GM21825 (cell line): ENCODE data around the gene SLC44A4.
"Not testable (repeated sequence)": the region's sequence is repeated elsewhere in the genome, so short reads cannot be mapped to it uniquely, and the experiment has no call there.

Source experiments
- ATAC-seq: cut with Tn5 transposase; IDR thresholded peaks from one replicate; pipeline ENCODE4 v1.9.1; 2021; ENCODE audit warnings: mild to moderate bottlenecking, moderate library complexity; ENCODE audit not compliant: unreplicated experiment

The SLC44A4 gene

DNA sequence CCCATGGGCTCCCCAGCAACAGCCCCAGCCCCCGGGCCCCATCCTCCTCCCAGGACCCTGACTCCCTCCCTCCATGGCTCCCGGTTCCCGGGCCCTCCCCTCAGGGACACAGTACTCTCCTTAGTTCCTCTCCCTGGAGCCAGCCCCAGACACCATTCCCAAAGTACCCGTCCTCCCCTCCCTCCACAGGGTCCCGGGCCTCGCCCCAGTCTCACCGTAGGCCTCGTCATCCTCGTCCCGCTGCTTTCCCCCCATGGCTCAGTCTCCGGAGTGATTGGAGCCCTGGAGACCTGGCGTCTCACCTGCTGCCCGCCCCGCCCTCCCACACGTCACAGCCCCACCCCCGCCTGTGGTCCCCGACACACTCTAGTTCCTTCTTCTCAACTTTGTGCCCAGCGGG, at the start of gene SLC44A4:
TSS of gene SLC44A4 (minus strand) at position 272 of the 400 bp plus-strand sequence. CDS start at position 255, 17 bp downstream.
- no peak for ATAC-seq

DNA sequence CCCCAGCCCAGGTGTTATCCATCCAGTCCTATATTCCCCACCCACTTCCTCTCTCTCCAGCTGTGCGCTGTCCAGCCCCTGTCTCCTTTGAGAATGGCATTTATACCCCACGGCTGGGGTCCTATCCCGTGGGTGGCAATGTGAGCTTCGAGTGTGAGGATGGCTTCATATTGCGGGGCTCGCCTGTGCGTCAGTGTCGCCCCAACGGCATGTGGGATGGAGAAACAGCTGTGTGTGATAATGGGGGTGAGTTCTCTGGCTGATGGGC, 49.8 kb upstream of the SLC44A4 start:
- ATAC-seq, result no peak

DNA sequence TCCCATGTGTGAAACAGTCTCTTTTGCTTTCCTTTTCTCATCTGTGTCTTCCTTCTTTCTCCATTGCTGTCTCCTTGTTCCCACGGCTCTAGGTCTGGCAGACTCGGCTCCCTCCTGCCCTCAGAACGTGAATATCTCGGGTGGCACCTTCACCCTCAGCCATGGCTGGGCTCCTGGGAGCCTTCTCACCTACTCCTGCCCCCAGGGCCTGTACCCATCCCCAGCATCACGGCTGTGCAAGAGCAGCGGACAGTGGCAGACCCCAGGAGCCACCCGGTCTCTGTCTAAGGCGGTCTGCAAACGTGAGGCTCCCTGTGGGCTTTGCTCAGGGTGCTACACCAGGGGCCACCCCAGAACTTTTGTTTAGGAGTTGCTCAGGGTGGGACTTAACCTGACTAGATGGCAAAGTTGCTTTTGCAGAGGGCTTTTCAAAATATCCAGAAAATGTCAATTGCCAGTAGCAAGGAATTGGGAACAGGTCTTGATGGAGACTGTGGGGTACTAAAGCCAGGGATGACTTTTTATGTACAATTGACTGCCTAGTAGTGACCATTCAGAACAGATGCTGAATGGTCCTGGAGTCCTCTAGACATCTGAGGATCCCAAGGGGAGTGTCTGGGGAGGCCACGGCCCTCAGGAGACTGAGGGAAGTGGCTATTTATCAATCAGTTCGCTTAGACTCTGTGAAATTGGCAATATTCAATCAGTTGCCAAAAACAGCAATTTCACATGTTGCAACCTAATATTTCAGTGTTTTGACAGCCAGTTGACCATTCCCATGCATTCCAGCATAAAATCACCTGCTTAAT, 49.3 kb upstream of the SLC44A4 start:
- no peak for ATAC-seq

GRCh38 chr6:31927242-31927862, 48.6 kb upstream of the SLC44A4 start, which contains the start of gene C2:
C2 (plus strand) TSS chr6:31927717; CDS start chr6:31927753, 36 bp downstream.
- no peak for ATAC-seq

- ATAC-seq, result no peak
These were observed 44.1 kb upstream of the SLC44A4 start for GRCh38 chr6:31922942-31923341.

DNA sequence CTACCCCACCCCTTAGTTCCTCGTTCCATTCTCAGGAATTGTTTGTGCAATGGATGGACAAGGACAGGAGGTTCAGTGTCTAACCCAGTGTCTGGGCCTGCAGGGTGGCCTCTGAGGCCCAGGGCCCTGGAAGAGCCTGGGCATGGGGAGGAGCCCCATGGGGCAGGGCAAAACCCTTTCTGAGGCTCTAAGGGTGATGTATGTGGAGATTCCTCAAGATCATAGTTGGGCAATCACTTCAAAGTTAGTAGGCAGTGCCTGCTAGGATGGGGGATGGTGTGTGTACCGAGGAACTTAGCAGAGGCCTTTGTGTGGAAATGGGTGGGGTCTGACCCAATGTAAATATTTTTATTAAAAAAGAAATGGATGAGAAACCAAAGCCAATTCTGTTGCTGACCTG, 42.0 kb upstream of the SLC44A4 start:
- no peak for ATAC-seq

DNA sequence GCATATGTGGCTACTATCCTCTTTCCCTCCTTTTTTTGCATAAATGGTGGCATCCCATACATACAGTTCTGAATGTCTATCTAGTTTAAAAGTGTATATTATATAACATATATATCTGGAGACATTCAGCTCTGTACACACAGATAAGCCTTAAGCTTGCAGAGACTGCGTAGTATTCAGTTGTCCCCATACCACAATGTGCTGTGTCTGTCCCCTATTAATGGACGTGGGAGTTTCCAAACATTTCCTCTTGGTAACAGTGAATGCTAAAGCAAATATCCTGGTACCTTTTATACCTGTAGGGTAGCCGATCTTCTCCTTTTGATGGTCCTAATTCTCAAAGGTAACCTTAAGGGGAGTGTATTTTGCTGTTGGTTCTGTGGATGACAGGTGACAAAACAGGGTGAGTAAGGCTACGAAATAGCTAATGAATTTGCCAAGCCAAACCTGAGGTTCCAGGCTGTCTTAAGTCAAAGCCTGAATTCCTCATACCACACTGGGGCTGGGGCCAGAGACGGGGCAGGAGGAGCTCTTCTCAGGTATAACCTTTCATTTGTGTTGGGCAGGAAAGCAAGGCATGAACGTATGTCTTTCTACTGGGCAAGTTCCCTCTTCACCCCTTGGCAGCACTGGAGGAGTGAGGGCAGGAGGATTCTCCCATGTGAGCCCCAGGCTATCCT, 41.0 kb upstream of the SLC44A4 start:
- ATAC-seq, result no peak

- ATAC-seq, result no peak
These were observed 39.4 kb upstream of the SLC44A4 start for GRCh38 chr6:31918069-31918720.

GRCh38 chr6:31915756-31916155, 37.0 kb upstream of the SLC44A4 start:
- ATAC-seq, result no peak

- no peak for ATAC-seq
These were observed 36.6 kb upstream of the SLC44A4 start for GRCh38 chr6:31915351-31915750.

DNA sequence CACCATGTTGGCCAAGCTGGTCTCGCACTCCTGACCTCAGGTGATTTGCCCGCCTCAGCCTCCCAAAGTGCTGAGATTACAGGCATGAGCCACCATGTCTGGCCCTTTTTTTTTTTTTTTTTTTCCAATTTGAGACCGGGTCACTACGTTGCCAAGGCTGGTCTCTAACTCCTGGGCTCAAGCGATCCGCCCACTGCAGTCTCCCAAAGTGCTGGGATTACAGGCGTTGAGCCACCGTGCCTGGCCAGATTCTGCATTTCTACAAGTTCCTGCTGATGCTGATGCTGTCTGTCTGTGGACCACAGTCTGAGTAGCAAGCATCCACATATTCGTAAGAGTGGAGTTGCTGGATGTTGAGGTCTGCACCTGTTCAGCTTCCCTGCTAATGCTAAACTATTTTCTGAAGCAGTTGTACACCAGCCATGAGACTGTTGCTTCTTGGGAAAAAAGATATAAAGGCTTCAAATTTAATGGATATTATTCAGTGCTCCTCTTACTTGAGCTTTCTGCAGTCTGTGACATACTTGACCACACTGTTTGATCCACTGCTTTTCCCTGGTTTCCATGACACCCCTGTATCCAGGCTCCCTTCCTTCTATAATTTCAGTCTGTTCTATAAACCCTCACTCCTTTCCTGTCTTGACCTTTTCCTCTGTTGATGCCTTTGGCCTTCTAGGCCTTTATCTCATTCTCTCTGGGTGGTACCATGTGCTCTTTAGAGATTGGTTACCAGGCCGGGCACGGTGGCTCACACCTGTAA, 33.2 kb upstream of the SLC44A4 start:
- no peak for ATAC-seq

- not testable (repeated sequence) for ATAC-seq
These were observed 30.5 kb upstream of the SLC44A4 start for GRCh38 chr6:31909298-31909697.

DNA sequence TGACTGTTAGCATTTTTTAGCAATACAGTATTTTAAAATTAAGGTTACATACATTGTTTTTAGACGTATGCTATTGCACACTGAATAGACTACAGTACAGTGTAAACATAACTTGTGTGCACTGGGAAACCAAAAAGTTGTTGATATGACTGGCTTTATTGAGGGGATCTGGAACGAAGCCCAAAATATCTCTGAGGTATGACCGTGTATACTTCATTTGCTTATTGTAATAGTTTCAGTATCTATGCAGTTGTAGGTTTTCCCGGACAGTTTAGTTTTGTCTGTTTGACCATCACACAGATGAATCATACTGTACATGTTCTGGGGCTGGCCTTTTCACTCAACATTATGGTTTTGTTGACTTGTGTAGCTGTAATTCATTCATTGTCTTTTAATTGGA, 30.0 kb upstream of the SLC44A4 start:
- ATAC-seq, result peak; percentile 57

- ATAC-seq, result not testable (repeated sequence)
These were observed 29.5 kb upstream of the SLC44A4 start for GRCh38 chr6:31908255-31908654.

DNA sequence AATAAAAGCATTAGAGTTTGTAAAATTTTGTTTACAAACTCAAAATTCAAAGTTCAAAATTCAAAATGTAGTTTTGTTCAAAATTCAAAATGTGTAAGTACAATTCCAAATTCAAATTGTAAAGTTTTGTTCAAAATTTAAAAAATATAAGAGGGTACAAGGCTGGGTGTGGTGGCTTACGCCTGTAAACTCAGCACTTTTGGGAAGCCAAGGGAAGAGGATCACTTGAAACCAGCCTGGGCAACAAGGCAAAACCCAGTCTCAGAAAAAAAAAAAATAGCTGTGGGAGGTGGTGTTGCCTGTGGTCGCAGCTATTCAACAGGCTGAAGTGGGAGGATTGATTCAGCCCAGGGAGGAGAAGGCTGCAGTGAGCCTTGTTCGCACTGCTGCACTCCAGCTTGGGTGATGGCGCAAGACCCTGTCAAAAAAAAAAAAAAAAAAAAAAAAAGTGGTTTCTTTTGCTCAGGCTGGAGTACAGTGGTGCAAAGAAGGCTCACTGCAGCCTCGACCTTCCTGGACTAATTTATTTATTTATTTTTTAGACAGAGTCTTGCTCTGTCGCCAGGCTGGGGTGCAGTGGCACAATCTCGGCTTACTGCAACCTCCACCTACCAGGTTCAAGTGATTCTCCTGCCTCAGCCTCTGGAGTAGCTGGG, 28.5 kb upstream of the SLC44A4 start:
- ATAC-seq, result no peak

DNA sequence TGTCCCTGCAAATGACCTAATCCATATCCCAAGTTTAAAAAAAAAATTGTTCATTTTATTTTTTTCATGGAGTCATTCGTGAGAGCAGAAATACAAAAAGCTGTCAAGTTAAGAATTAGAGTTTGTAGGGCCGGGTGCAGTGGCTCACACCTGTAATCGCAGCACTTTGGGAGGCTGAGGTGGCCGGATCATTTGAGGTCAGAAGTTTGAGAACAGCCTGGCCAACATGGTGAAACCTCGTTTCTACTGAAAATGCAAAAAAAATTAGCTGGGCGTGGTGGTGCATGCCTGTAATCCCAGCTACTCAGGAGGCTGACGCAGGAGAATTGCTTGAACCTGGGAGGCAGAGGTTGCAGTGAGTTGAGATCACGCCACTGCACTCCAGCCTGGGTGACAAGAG, 27.9 kb upstream of the SLC44A4 start:
- ATAC-seq, result not testable (repeated sequence)

DNA sequence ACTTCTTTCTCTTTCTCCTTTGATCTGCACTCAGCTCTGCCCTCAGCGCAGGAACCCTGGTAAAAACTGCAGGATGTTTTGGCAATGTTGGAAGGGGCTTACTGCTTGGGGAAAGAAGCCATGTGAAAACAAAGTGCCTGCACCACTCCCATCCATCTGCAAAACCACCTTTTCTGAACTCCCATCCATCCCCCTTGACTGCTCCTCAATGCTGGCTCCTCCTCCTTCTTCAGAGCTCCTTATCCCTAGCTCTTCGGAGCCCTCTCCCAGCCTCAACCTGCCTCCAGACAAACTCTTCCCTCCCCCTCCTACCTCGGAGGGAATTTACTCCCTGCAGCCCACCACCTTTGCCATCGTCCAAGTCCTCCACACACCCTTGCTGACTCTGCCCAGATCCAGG, 27.3 kb upstream of the SLC44A4 start:
- no peak for ATAC-seq

- ATAC-seq, result no peak
These were observed 26.2 kb upstream of the SLC44A4 start for GRCh38 chr6:31905041-31905440.

GRCh38 chr6:31903957-31904356, 25.2 kb upstream of the SLC44A4 start:
- ATAC-seq, result no peak

DNA sequence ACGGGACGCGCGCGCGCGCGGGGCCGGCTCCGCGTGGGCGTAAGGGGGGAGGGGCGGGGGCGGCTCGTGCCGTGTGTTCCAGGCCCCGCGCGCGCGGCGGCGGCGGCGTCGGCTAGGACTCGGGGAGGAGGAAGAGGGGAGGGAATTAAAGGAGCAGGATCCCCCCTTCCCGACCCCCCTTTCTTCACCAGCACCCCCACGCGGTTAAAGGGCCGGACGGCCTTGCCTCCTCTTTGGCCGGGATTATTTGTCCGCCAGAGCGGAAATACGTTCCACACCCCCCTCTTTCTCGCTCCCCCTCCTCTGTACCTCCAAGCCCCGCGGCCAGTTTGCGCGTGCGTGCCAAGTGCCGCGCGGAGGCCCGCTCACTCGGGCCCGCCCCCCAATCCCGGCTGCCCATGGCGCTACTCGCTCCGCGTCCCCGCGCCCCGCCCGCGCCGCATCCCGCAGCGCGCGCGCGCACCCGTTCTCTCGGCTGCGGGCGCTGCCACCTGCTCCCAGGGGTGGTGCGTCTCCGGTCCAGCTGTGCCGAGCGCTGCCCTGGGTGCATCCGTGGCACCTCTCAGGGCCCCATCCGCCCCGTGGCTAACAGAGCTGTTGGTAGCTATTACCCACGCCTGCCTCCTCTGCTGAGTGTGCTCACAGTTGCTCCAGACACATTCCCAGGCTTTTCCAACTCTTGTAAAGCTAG, 23.3 kb upstream of the SLC44A4 start, which contains the start of gene ZBTB12:
TSS of gene ZBTB12 (minus strand) at position 134 of the 691 bp plus-strand sequence. CDS start 781 bp downstream, outside the sequence.
- peak; percentile 46 for ATAC-seq
